NT2/D1 (cell line): Measurements from ENCODE around the gene KDM6B.

Experiments used
- SUZ12 ChIP-seq: IDR thresholded peaks from 2 replicates; pipeline ENCODE4 v1.6.1; 2011; ENCODE audit not compliant: insufficient read length, insufficient read depth; ENCODE audit errors: extremely low read depth
- YY1 ChIP-seq: IDR thresholded peaks from 2 replicates; pipeline ENCODE4 v1.6.1; 2011; ENCODE audit not compliant: insufficient read length, insufficient read depth
- ZNF274 ChIP-seq: IDR thresholded peaks from 2 replicates; pipeline ENCODE4 v1.6.1; 2011; ENCODE audit warnings: mild to moderate bottlenecking, low read depth, low read length

DNA sequence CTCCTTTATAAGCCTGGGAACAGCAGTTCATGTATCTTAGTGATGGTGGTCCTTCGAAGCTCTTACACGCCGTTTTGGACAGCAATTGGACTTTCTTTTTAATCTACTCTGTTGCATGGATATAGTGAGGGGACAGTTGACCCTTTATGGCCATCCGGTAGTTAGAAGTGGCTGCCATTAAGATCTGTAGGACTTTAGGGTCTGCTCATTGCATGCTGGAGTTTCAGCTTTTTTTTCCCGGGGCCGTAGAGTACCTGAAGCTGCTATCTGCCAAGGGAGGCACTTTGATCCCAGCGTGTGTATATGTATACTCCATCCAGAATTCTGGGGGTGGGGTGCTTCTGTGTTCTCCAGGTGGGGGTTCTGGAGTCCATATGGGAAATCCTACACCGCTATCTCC lies 25.0 kb downstream of the KDM6B start:
- TF ChIP-seq SUZ12 (no peak), YY1 (no peak), ZNF274 (no peak)
